LNCAP (cell line): ENCODE measurements around the gene ARTN.

ENCODE experiments used
- CTCF ChIP-seq: fragments of 450-650 bp; IDR thresholded peaks from 2 replicates; pipeline ENCODE4 v1.5.1; 2017; ENCODE audit warnings: mild to moderate bottlenecking

The ARTN gene

GRCh38 chr1:43952731-43953346 is 19.2 kb downstream of the ARTN start:
- TF ChIP-seq CTCF: no peak

- no peak for TF ChIP-seq CTCF
Measured at GRCh38 chr1:43953361-43953760, 19.8 kb downstream of the ARTN start.

- TF ChIP-seq CTCF: no peak
Measured at GRCh38 chr1:43954036-43954435, 20.4 kb downstream of the ARTN start.

GRCh38 chr1:43956234-43956633 is 22.6 kb downstream of the ARTN start:
- no peak for TF ChIP-seq CTCF

- no peak for TF ChIP-seq CTCF
Measured at GRCh38 chr1:43957407-43958040, 23.9 kb downstream of the ARTN start.

GRCh38 chr1:43958351-43959255 is 25.0 kb downstream of the ARTN start:
- no peak for TF ChIP-seq CTCF

GRCh38 chr1:43960798-43961197 is 27.2 kb downstream of the ARTN start:
- no peak for TF ChIP-seq CTCF
